SU-DHL-6 (cell line): ENCODE measurements around the gene TNS4.

Experiments used
- CTCF ChIP-seq: fragments of 200-600 bp; sonication (generic); IDR thresholded peaks from one replicate; pipeline ENCODE4 v1.5.1; 2017; ENCODE audit warnings: antibody characterized with exemption, mild to moderate bottlenecking, low read length, moderate library complexity; ENCODE audit not compliant: insufficient read depth, poor library complexity, severe bottlenecking
- EZH2phosphoT487 ChIP-seq: fragments of 200-600 bp; sonication (generic), shearing (Covaris generic); conservative IDR thresholded peaks from 2 replicates; pipeline ENCODE4 v1.6.1; 2018; ENCODE audit warnings: mild to moderate bottlenecking, antibody characterized with exemption, low read length, moderate library complexity, mixed read lengths

GRCh38 chr17:40500709-40501108 lies 714 bp downstream of the TNS4 start:
- no peak for TF ChIP-seq EZH2phosphoT487
- TF ChIP-seq CTCF, result no peak
